Stomach smooth muscle (tissue), 2 donors: ENCODE measurements around the gene MYRF.

Experiments used
- H3K27ac ChIP-seq: one replicate; pipeline ENCODE4 v1.7.0; 2013; ENCODE audit warnings: mild to moderate bottlenecking, low read length, inconsistent platforms
- H3K27me3 ChIP-seq, 2 donors: one replicate each; pipeline ENCODE4 v1.7.0; 2013; ENCODE audit warnings: low read length in 2 of 2; ENCODE audit not compliant: insufficient read depth in 2 of 2, control insufficient read depth in 1 of 2
- H3K36me3 ChIP-seq, 2 donors: one replicate each; pipeline ENCODE4 v1.7.0; 2013; ENCODE audit warnings: low read length in 2 of 2; ENCODE audit not compliant: control insufficient read depth in 2 of 2, insufficient read depth in 2 of 2
- H3K4me1 ChIP-seq: one replicate; pipeline ENCODE4 v1.7.0; 2013; ENCODE audit warnings: low read length; ENCODE audit not compliant: control insufficient read depth, insufficient read depth
- H3K4me3 ChIP-seq, 2 donors: one replicate each; pipeline ENCODE4 v1.7.0; 2013; ENCODE audit warnings: low read length in 2 of 2
- H3K9ac ChIP-seq, 2 donors: one replicate each; pipeline ENCODE4 v1.7.0; 2013; ENCODE audit warnings: low read length in 2 of 2, mild to moderate bottlenecking in 1 of 2
- H3K9me3 ChIP-seq, 2 donors: one replicate each; pipeline ENCODE4 v1.7.0; 2013; ENCODE audit warnings: low read length in 2 of 2; ENCODE audit not compliant: control insufficient read depth in 2 of 2
- donor health status: healthy.
- donor health status: Pancreatic carcinoma.

The MYRF gene

DNA sequence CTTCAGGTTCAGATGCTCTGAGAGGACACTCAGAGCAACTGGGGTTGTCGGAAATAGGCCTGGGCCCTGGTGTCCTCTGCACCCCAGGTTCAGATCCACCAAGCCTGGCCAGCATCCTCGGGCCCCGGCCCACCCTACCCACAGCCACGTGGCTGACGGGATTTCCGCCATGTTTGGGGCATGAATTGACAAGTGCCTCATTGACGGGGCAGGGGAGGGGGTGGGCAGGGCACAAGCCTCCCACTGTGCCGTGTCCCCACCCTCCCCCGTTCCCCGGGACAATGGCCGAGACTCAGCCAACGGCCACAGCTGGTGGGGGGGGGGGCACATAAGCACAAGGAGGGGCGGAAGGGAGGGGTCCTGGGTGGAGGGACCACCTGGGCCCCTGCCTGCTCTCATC, 8.5 kb downstream of the MYRF start:
- Histone ChIP-seq H3K9ac (no peak overlapping the region), H3K27me3 (peaks cover 4 to 9% of the 10 kb centered on the region in 2 donors), H3K4me1 (no peaks in the 10 kb centered on the region), H3K27ac (no peak overlapping the region), H3K36me3 (no peaks in the 10 kb centered on the region), H3K4me3 (no peak overlapping the region), H3K9me3 (no peaks in the 10 kb centered on the region)

DNA sequence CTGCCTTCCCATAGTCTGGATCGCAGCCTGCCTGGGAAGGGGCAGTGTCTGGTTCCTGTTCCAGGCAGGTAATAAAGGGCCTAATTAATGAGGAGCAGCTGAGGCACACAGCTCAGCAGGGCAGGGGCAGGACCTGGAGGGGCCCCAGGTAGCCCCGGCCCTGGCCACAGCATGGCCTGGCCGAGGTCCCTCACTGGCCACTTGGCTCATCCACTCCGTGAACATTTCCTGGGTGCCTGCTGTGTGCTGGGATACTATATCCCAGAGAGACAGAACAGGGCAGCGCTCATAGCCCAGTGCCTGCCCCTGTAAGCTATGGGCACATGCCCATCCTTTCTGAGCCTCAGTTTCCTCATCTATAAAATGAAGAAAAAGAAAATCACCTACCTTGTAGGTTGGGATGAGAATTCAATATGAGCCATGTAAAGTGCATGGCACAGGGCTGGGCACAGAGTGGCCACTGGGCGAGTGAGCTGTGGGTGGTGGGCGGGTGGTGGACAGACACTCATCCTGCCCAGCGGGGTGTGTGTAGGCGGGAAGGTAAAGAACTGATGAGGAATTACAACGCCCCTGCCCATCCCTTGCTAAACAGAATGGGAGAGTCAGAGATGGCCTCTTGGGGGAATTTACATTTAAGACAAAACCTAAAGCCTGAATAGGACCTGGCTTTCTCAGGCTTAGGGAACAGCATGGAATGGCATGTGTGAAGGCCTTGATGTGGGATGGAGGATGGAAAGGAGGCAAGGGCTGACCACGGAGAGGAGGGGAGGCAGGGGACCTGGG, 9.2 kb downstream of the MYRF start:
- H3K4me3 ChIP-seq = no peak overlapping the region
- H3K9ac ChIP-seq = no peak overlapping the region
- no peak overlapping the region for H3K27ac ChIP-seq
- H3K9me3 ChIP-seq = no peaks in the 10 kb centered on the region
- H3K27me3 ChIP-seq = peaks cover 4 to 9% of the 10 kb centered on the region in 2 donors
- H3K4me1 ChIP-seq = no peaks in the 10 kb centered on the region
- H3K36me3 ChIP-seq = no peaks in the 10 kb centered on the region

DNA sequence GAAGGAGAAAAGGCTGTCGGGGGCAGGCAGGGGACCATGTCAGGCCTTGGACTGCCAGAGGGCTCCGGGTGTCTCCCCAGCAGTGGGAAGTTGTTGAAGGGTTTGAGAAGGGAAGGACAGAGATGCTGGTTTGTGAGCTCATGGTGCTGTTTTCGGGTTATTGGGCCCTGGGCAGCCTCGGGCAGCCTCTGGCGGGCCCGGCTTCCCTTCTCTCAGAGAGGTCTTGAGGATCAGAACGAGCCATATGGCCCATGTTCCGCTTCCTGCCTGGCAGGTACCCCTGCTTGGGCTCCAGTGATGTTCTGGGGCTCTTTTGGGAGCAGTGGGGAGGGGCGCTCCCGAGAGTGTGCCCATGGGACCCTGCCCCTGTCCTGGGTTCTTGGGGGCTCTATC, 9.8 kb downstream of the MYRF start:
- no peaks in the 10 kb centered on the region for H3K36me3 ChIP-seq
- peaks cover 4 to 9% of the 10 kb centered on the region in 2 donors for H3K27me3 ChIP-seq
- no peak overlapping the region for H3K9ac ChIP-seq
- H3K4me1 ChIP-seq = no peaks in the 10 kb centered on the region
- H3K9me3 ChIP-seq = no peaks in the 10 kb centered on the region
- H3K4me3 ChIP-seq = no peak overlapping the region
- H3K27ac ChIP-seq = no peak overlapping the region

DNA sequence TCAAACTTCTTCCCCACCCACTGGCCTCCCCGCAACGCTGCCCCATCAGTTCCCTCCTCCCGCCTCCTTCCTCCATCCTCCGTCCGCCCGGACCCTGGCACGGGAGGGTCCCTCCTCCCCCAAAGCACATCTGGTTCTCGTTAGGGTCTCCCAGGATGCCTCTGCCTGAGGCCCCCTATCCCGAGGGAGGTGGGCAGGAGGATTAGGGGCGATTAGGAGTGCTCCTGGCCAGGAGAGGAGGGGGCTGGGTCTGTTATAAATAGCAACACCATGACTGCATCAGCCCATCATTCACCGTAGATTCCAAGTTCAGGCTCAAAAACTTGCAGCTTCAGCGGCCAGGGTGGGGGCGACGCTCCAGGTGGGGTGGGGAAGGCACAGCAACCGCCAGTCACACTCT, 10.4 kb downstream of the MYRF start:
- no peak overlapping the region for H3K27ac ChIP-seq
- H3K4me3 ChIP-seq = no peak overlapping the region
- H3K9ac ChIP-seq = no peak overlapping the region
- H3K4me1 ChIP-seq = no peaks in the 10 kb centered on the region
- H3K9me3 ChIP-seq = no peaks in the 10 kb centered on the region
- no peaks in the 10 kb centered on the region for H3K36me3 ChIP-seq
- H3K27me3 ChIP-seq = peaks cover 4 to 9% of the 10 kb centered on the region in 2 donors

DNA sequence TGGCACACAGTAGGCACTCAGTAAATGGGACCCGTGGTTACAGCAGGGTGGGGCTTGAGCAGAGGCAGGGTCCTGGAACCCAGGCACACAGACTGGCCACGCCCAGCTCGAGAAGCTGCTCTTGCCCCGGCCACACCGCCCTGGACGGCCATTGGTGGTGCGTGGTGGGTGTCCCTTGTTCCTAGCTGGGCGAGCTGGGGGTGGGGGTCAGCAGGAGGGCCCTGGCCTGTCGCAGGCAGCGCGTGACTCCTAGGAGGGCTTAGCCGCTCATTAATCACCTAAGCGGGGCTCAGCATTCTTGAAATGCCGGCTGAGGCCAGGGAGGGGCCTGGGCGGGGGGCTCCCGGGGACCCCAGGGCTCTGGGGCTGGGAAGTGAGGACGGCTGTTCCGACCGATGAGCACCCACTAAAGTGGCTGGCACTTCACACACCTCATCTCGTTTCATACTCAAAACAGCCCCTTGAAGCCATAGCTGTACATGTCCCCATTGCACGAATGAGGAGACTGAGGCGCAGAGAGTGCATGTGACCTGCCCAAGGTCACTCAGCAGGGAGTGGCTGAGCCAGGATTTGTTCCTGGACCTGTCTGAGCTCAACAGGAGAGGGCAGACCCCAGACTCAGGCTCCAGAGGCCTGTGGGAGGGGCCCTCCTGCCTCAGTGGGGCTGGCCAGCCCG, 11.6 kb downstream of the MYRF start:
- Histone ChIP-seq H3K4me3 (no peak overlapping the region), H3K9ac (no peak overlapping the region), H3K27me3 (peaks cover 4 to 9% of the 10 kb centered on the region in 2 donors), H3K36me3 (no peaks in the 10 kb centered on the region), H3K9me3 (no peaks in the 10 kb centered on the region), H3K4me1 (no peaks in the 10 kb centered on the region), H3K27ac (no peak overlapping the region)

DNA sequence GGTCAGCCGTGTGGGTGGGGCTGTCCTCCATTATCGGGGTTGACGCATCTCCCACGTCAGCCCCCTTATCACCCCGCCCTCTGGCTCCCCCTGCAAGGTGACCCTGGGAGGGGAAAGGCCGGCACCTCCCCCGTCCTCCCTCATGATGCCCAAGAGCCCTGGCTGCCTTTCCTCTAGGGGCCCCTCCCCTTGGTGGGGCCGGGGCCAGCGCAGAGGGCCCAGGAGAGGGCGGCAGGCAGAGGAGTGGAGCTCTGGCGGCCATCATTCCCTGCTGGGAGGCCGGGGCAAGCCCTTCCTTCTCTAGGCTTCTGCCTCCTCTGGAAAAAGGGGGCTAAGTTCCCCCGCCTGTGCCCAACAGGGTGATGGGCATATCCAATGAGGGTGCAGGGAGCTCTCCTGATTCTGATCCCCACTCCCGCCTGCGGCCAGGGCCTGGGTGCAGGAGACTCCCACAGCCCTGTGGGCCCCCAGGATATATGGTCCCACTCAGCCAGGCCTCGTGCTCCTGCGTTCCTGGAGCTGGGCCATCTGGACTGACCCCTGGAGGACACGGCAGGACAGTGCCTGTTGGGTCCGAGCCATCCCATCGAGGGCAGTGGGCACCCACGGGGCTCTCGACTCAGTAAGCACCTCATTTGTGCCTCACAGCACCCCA, 12.3 kb downstream of the MYRF start:
- no peaks in the 10 kb centered on the region for H3K4me1 ChIP-seq
- H3K36me3 ChIP-seq = no peaks in the 10 kb centered on the region
- peaks cover 4 to 9% of the 10 kb centered on the region in 2 donors for H3K27me3 ChIP-seq
- H3K27ac ChIP-seq = no peak overlapping the region
- H3K9ac ChIP-seq = no peak overlapping the region
- H3K9me3 ChIP-seq = no peaks in the 10 kb centered on the region
- no peak overlapping the region for H3K4me3 ChIP-seq

DNA sequence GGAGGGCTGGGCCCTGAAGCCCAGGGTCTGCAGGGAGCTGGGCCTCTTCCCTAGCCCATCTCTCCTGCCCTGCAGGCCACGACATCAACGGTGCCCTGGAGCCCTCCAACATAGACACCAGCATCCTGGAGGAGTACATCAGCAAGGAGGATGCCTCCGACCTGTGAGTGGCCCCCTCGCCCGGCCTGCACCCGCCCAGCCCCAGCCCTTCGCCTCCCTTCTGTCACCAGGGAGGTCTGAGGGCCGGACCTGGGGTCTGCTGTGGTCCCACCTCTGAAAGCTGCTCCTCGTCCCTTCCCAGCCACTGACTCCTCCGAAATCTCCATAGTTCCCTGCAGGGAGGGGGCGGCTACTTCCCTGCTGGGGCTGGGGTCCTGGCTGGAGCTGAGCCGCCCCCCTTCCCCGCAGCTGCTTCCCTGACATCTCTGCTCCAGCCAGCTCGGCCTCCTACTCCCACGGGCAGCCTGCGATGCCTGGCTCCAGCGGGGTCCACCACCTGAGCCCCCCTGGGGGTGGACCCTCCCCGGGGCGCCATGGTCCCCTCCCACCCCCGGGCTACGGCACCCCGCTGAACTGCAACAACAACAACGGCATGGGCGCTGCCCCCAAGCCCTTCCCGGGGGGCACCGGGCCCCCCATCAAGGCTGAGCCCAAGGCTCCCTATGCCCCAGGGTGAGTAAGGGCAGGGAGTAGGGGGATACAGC, 13.3 kb downstream of the MYRF start:
- no peak overlapping the region for H3K4me3 ChIP-seq
- no peak overlapping the region for H3K9ac ChIP-seq
- H3K27me3 ChIP-seq = peaks cover 4 to 9% of the 10 kb centered on the region in 2 donors
- no peaks in the 10 kb centered on the region for H3K9me3 ChIP-seq
- no peak overlapping the region for H3K27ac ChIP-seq
- H3K4me1 ChIP-seq = no peaks in the 10 kb centered on the region
- no peaks in the 10 kb centered on the region for H3K36me3 ChIP-seq

DNA sequence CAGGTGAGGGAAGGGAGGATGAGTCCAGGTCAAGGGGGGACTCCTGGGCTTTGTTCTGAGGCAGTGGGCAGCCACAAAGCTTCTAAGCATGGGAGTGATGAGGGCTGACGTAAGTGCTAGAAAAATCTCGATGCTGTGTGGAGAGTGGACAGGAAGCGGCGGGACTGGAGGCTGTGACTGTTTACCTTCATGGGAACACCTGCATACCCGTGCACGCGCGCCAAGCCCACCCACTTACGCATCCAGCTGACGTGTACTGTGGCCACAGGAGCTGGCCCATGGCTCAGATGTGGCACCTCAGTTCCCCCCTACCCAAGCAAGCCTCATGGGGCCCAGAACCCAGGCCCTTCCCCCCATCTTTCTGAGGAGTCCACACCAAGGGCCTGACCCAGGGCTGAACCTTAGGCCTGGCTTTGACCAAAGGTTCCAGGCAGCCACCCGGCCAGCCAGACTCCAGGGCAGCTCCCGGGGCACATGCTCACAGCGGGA, 14.0 kb downstream of the MYRF start:
- Histone ChIP-seq H3K27ac (no peak overlapping the region), H3K9me3 (no peaks in the 10 kb centered on the region), H3K27me3 (peaks cover 4 to 9% of the 10 kb centered on the region in 2 donors), H3K4me1 (no peaks in the 10 kb centered on the region), H3K9ac (no peak overlapping the region), H3K4me3 (no peak overlapping the region), H3K36me3 (no peaks in the 10 kb centered on the region)

DNA sequence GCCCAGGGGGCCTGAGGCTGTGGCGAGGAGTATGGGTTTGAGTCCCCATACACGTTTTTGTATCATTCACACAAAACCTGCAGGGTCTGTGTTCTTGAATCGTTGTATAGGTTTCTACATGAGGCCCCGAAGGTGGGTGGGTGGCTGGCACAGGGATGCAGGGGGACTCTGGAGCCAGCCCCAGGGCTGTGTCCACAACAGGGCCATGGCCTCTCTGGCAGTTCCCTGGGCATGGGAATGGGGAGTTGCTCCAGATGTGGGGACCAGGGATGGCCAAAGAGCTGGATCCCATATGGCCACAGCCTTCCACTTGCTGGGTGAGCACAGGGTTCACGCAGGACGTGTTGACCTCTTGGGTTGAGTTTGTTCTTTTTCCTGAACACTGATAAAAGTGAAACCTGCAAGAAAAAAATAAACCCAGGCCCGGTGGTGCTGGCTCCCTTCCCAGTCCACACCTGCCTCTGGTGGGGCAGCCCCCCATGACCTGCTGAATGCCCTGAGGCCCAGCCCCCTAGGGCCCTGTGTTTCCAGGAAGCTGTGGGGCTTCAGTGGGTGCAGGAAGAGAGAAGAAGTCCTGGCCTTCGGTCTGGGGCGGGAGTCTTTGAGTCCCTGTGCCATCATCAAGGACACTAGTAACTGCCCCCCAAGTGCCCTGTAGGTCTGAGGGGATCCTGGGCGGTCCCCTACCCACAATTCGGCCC, 16.1 kb downstream of the MYRF start:
- H3K9me3 ChIP-seq = no peaks in the 10 kb centered on the region
- no peak overlapping the region for H3K27ac ChIP-seq
- H3K9ac ChIP-seq = no peak overlapping the region
- no peak overlapping the region for H3K4me3 ChIP-seq
- H3K36me3 ChIP-seq = no peaks in the 10 kb centered on the region
- H3K4me1 ChIP-seq = no peaks in the 10 kb centered on the region
- peaks cover 2 to 3% of the 10 kb centered on the region in 2 donors for H3K27me3 ChIP-seq
